Mammary epithelial cell (primary cell): ENCODE results near the gene TRERF1.

Source experiments
- CTCF ChIP-seq, 2 donors: IDR thresholded peaks in 1 of 2; conservative IDR thresholded peaks in 1 of 2; 2 replicates each; pipeline ENCODE4 v1.5.1; 2011 to 2012; ENCODE audit warnings: inconsistent platforms in 2 of 2, low read length in 2 of 2, mild to moderate bottlenecking in 2 of 2, control low read depth in 1 of 2, low read depth in 1 of 2; ENCODE audit not compliant: insufficient read depth in 1 of 2; ENCODE audit errors: extremely low read depth in 1 of 2
- EZH2 ChIP-seq: IDR thresholded peaks from 2 replicates; pipeline ENCODE4 v1.6.1; 2012; ENCODE audit warnings: low read length, inconsistent platforms, borderline replicate concordance

- TF ChIP-seq CTCF (conservative IDR thresholded peaks at IDR 0.05 in 1 of 2, IDR thresholded peaks at IDR 0.05 in 1 of 2; ENCODE audit: extremely low read depth in 1 of 2, insufficient read depth in 1 of 2, low read depth in 1 of 2, low read length in 2 of 2), result no peak
- TF ChIP-seq EZH2, result no peak
Measured at GRCh38 chr6:42316981-42317380, 134.7 kb downstream of the TRERF1 start.
